K562 (cell line): ENCODE results near the gene EPS8L1. TPM values are rescaled to one million over a fixed set of nuclear protein-coding genes. Genes with fewer than 3 reads are reported as not detected.

Experiments used
- CCNT2 ChIP-seq: IDR thresholded peaks from 2 replicates; pipeline ENCODE4 v1.6.1; 2011; ENCODE audit warnings: borderline replicate concordance, low read depth, mild to moderate bottlenecking, moderate library complexity, mixed read lengths, low read length; ENCODE audit not compliant: insufficient read length; ENCODE audit errors: extremely low read depth
- DEAF1 ChIP-seq: fragments of 450-650 bp; formaldehyde crosslinking; IDR thresholded peaks from 2 replicates; pipeline ENCODE4 v1.4.0; 2020; ENCODE audit warnings: mild to moderate bottlenecking, moderate library complexity
- E4F1 ChIP-seq: fragments of 250-450 bp; sonication (Bioruptor Pico); IDR thresholded peaks from 2 replicates; pipeline ENCODE4 v1.5.0; 2021; ENCODE audit warnings: mild to moderate bottlenecking, borderline replicate concordance
- ETV1 ChIP-seq: fragments of 450-650 bp; conservative IDR thresholded peaks from 2 replicates; pipeline ENCODE4 v1.6.1; 2016; ENCODE audit warnings: missing genetic modification characterization, control low read depth, low read depth, missing compliant biosample characterization
- EWSR1 ChIP-seq: fragments of 450-650 bp; IDR thresholded peaks from 2 replicates; pipeline ENCODE4 v1.6.1; 2018; ENCODE audit warnings: borderline replicate concordance, mild to moderate bottlenecking, low read depth, moderate library complexity; ENCODE audit not compliant: partially characterized antibody
- HDAC1 ChIP-seq, 2 experiments: fragments of 450-650 bp; IDR thresholded peaks; 2 replicates each; pipeline ENCODE4 v1.6.1; 2016 to 2017; ENCODE audit warnings: inconsistent platforms in 1 of 2, mild to moderate bottlenecking in 1 of 2, moderate library complexity in 1 of 2
- SREBF2 ChIP-seq: sonication (generic); formaldehyde crosslinking; IDR thresholded peaks from 2 replicates; pipeline ENCODE4 v1.4.0; 2020; ENCODE audit warnings: mild to moderate bottlenecking, missing genetic modification reagents
- ZNF512 ChIP-seq: IDR thresholded peaks from 2 replicates; pipeline ENCODE4 v1.6.1; 2016; ENCODE audit warnings: missing genetic modification characterization, missing compliant biosample characterization
- ZNF717 ChIP-seq: fragments of 250-450 bp; sonication (Bioruptor Pico); IDR thresholded peaks from 2 replicates; pipeline ENCODE4 v1.5.0; 2021
- polyA plus RNA-seq, 8 experiments: library from polyadenylated mRNA; depleted of rRNA in 4 of 8; stranded (reverse) in 5 of 8; unstranded in 3 of 8; fragments of >200 nt; fragmentation: Nextera tagmentation in 2 of 8; fragmentation: Illumina TruSeq in 1 of 8; extraction: Ambion mirVana in 2 of 8; extraction: Trizol in 1 of 8; gene quantifications; 2 replicates each; pipeline versions ENCODE4 v1.2.1 to v1.2.3, GENCODE V29; 2011 to 2014; ENCODE audit warnings: inconsistent platforms in 1 of 8, missing spikeins in 1 of 8
- total RNA-seq, 7 experiments: library from RNA; depleted of rRNA in 6 of 7; stranded (reverse); fragments of >200 nt in 6 of 7; fragmentation: Illumina TruSeq in 2 of 7; extraction: Trizol in 2 of 7; gene quantifications; 2 replicates each; pipeline versions ENCODE4 v1.2.1 to v1.2.3, GENCODE V29; 2011 to 2021; ENCODE audit warnings: low replicate concordance in 1 of 7

EPS8L1 gene
- total and polyA plus RNA-seq, 9 of the 15 experiments (the other 6 are each of a cell fraction or from before 2014, with no cell fraction given), result 0.35 to 22.1 (median 11.9) TPM

GRCh38 chr19:55027472-55028337 lies 48.0 kb upstream of the EPS8L1 start (continued):
- TF ChIP-seq CCNT2 (peak; percentile 10), ETV1 (tag) (0 out of 2 replicates have a peak, but pooled peaks have one; percentile 10), EWSR1 (no peak), ZNF717 (CRISPR knock-in tag) (no peak), ZNF512 (tag) (no peak), HDAC1 (IDR thresholded peaks at IDR 0.05) (peak in 1 of 2 experiments; percentile 15; a peak in 3 of 4 replicates), DEAF1 (CRISPR knock-in tag) (no peak), SREBF2 (CRISPR knock-in tag) (no peak), E4F1 (CRISPR knock-in tag) (no peak)
- TF ChIP-seq, all 486 proteins: peak for 86
